Parathyroid adenoma (tissue), 2 donors: ENCODE data around the gene KCTD20.

ENCODE experiments used
- H2AFZ ChIP-seq: fragments of 300-600 bp; sonication (generic); one replicate; pipeline ENCODE4 v1.7.0; 2017; ENCODE audit warnings: antibody characterized with exemption, mild to moderate bottlenecking
- H3K27ac ChIP-seq: fragments of 300-600 bp; sonication (generic); one replicate; pipeline ENCODE4 v1.7.0; 2017
- H3K27me3 ChIP-seq: fragments of 300-600 bp; sonication (generic); one replicate; pipeline ENCODE4 v1.7.0; 2017; ENCODE audit warnings: low read length; ENCODE audit not compliant: control insufficient read depth, insufficient read depth
- H3K36me3 ChIP-seq: fragments of 300-600 bp; sonication (generic); one replicate; pipeline ENCODE4 v1.7.0; 2017; ENCODE audit warnings: low read length; ENCODE audit not compliant: control insufficient read depth, insufficient read depth
- H3K4me1 ChIP-seq: fragments of 300-600 bp; sonication (generic); one replicate; pipeline ENCODE4 v1.7.0; 2017; ENCODE audit warnings: control low read depth
- H3K4me2 ChIP-seq: fragments of 300-600 bp; sonication (generic); one replicate; pipeline ENCODE4 v1.7.0; 2017; ENCODE audit warnings: low read length
- H3K4me3 ChIP-seq: fragments of 300-600 bp; sonication (generic); one replicate; pipeline ENCODE4 v1.7.0; 2017; ENCODE audit warnings: low read depth, low read length
- H3K79me2 ChIP-seq: fragments of 300-600 bp; sonication (generic); one replicate; pipeline ENCODE4 v1.7.0; 2017; ENCODE audit warnings: control low read depth
- H3K9ac ChIP-seq: fragments of 300-600 bp; sonication (generic); one replicate; pipeline ENCODE4 v1.7.0; 2017; ENCODE audit warnings: mild to moderate bottlenecking
- H3K9me3 ChIP-seq: fragments of 300-600 bp; sonication (generic); one replicate; pipeline ENCODE4 v1.7.0; 2017; ENCODE audit warnings: low read length; ENCODE audit not compliant: control insufficient read depth
- TF ChIP-seq, protein P1 (sequence below): fragments of 300-600 bp; sonication (generic); IDR thresholded peaks from one replicate; pipeline ENCODE4 v1.7.0; 2017; ENCODE audit warnings: antibody characterized with exemption, mild to moderate bottlenecking
- donor health status: primary hyperparathyroidism.

The KCTD20 gene

DNA sequence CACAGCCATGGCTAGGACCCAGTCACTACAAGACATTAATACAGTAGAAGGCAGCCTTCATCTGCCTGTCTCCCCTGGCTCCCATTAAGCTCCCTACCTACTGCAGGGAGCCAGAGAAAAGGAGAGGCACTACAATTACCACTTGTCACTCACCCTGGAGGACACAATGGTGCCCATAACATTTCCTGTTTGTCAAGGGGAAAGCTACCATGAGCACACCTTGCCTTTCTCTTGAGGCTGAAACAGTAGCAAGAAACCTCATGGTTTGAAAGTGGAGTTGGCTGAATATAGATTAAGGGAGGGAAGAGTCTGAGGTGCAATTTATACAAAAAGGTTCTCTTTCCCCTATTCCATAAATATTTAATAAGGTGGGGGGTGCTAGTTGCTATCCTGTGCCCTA, 76.6 kb downstream of the KCTD20 start:
- H3K4me2 ChIP-seq: no peak overlapping the region
- TF ChIP-seq, protein P1, sequence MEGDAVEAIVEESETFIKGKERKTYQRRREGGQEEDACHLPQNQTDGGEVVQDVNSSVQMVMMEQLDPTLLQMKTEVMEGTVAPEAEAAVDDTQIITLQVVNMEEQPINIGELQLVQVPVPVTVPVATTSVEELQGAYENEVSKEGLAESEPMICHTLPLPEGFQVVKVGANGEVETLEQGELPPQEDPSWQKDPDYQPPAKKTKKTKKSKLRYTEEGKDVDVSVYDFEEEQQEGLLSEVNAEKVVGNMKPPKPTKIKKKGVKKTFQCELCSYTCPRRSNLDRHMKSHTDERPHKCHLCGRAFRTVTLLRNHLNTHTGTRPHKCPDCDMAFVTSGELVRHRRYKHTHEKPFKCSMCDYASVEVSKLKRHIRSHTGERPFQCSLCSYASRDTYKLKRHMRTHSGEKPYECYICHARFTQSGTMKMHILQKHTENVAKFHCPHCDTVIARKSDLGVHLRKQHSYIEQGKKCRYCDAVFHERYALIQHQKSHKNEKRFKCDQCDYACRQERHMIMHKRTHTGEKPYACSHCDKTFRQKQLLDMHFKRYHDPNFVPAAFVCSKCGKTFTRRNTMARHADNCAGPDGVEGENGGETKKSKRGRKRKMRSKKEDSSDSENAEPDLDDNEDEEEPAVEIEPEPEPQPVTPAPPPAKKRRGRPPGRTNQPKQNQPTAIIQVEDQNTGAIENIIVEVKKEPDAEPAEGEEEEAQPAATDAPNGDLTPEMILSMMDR: no peak
- H3K9ac ChIP-seq: no peak overlapping the region
- H2AFZ ChIP-seq: no peak overlapping the region
- no peaks in the 10 kb centered on the region for H3K9me3 ChIP-seq
- no peaks in the 10 kb centered on the region for H3K36me3 ChIP-seq
- no peaks in the 10 kb centered on the region for H3K79me2 ChIP-seq
- no peak overlapping the region for H3K4me3 ChIP-seq
- H3K27ac ChIP-seq: no peak overlapping the region
- H3K4me1 ChIP-seq: no peaks in the 10 kb centered on the region
- H3K27me3 ChIP-seq: no peaks in the 10 kb centered on the region

DNA sequence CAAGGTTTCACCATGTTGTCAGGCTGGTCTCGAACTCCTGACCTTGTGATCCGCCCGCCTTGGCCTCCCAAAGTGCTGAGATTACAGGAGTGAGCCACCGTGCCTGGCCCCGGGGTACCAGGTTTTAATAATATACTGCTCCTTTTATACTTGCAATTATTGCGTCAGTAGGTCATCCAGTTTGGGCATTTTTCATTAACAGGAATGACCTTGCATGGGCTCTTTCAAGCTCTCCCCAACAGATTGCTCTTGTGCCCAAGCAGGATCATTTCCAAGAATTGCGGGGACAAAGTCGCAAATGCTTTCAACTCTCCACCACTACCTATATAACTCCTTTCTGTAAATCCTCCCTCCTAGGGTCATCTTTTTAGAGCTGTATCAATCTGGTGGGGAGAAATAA, 80.7 kb downstream of the KCTD20 start:
- H2AFZ ChIP-seq: no peak overlapping the region
- TF ChIP-seq, protein P1: no peak
- no peaks in the 10 kb centered on the region for H3K9me3 ChIP-seq
- no peaks in the 10 kb centered on the region for H3K36me3 ChIP-seq
- H3K79me2 ChIP-seq: no peaks in the 10 kb centered on the region
- no peak overlapping the region for H3K4me2 ChIP-seq
- no peak overlapping the region for H3K9ac ChIP-seq
- H3K27ac ChIP-seq: no peak overlapping the region
- H3K4me3 ChIP-seq: no peak overlapping the region
- no peaks in the 10 kb centered on the region for H3K4me1 ChIP-seq
- H3K27me3 ChIP-seq: no peaks in the 10 kb centered on the region

DNA sequence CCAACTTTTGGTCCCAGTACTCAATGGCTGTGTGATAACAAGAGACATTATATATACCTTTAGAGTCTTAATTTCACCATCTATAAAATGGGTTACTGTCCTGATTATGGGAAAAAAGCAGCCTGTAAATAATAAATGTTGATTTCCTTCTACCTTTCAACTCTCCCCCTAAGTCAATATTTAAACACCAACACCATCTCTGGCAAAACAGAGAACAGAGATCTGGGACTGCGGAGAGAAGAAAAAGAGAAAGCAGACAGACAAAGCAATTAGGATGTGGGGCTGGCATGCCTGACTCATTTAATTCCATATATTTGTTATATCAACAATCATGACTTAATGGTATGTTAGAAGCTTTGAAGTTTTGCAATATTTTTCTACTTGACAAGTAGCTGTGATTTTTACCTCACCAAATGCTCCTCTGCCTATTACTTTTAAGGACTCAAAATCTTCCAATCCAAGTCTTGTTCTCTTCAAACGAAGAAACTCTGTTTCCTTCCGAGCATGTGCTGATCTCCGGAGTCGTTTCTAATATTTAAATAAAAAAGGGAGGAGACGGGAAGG, 81.2 kb downstream of the KCTD20 start:
- no peak overlapping the region for H2AFZ ChIP-seq
- H3K9me3 ChIP-seq: no peaks in the 10 kb centered on the region
- H3K27ac ChIP-seq: no peak overlapping the region
- no peak overlapping the region for H3K4me2 ChIP-seq
- H3K9ac ChIP-seq: no peak overlapping the region
- H3K4me1 ChIP-seq: no peaks in the 10 kb centered on the region
- H3K4me3 ChIP-seq: no peak overlapping the region
- H3K36me3 ChIP-seq: no peaks in the 10 kb centered on the region
- no peaks in the 10 kb centered on the region for H3K79me2 ChIP-seq
- TF ChIP-seq, protein P1: no peak
- H3K27me3 ChIP-seq: no peaks in the 10 kb centered on the region

DNA sequence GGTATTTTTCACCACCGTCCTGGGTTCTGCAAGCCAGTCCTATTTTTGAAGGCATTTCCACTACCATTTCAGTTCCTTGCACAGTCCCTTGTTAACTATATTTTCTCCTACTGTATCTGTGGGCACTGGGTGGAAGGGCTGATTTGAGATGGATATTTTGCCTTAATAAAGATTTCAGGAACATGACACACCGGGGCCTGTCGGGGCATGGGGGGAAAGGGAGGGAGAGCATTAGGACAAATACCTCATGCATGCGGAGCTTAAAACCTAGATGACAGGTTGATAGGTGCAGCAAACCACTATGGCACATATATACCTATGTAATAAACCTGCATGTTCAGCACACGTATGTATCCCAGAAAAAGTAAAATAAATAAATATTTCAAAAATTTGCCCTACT, 82.1 kb downstream of the KCTD20 start:
- H3K9me3 ChIP-seq: no peaks in the 10 kb centered on the region
- H2AFZ ChIP-seq: no peak overlapping the region
- TF ChIP-seq, protein P1: no peak
- H3K9ac ChIP-seq: no peak overlapping the region
- no peaks in the 10 kb centered on the region for H3K4me1 ChIP-seq
- no peaks in the 10 kb centered on the region for H3K27me3 ChIP-seq
- H3K79me2 ChIP-seq: no peaks in the 10 kb centered on the region
- H3K27ac ChIP-seq: no peak overlapping the region
- H3K4me2 ChIP-seq: no peak overlapping the region
- H3K36me3 ChIP-seq: no peaks in the 10 kb centered on the region
- no peak overlapping the region for H3K4me3 ChIP-seq

DNA sequence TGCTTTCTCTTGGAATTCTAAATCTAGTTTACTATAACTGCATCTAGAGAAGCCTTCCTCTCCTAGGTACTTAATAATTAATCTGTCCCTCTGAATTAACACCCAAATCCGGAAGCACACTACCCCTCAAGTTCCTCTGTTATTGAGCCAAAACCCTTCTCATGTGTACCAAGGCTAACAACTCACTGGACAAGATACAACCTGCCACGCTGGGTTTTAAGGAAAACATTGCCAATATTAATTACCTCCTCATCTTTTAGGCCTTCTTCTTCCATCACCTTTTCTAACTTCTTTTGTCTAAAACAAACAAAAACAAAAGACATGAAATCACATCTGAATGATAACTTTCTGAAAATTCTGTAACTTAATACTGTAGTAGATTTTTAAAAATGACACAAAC, 82.5 kb downstream of the KCTD20 start:
- H2AFZ ChIP-seq: no peak overlapping the region
- TF ChIP-seq, protein P1: no peak
- no peaks in the 10 kb centered on the region for H3K36me3 ChIP-seq

More for the DNA sequence above, 82.5 kb downstream of the KCTD20 start:
- H3K27ac ChIP-seq: no peak overlapping the region
- no peak overlapping the region for H3K4me3 ChIP-seq
- no peaks in the 10 kb centered on the region for H3K9me3 ChIP-seq
- H3K79me2 ChIP-seq: no peaks in the 10 kb centered on the region
- H3K9ac ChIP-seq: no peak overlapping the region
- no peak overlapping the region for H3K4me2 ChIP-seq
- no peaks in the 10 kb centered on the region for H3K27me3 ChIP-seq
- no peaks in the 10 kb centered on the region for H3K4me1 ChIP-seq
